NCI-H345 treated with DMSO at 0.1 percent for 48 hours (cell line): ENCODE results near the gene MARVELD2.
"Not testable (repeated sequence)": the region's sequence is repeated elsewhere in the genome, so short reads cannot be mapped to it uniquely, and the experiment has no call there.

ENCODE experiments used
- DNase-seq: peaks from one replicate; lab custom pipeline; 2025; ENCODE audit not compliant: unreplicated experiment; lab: John Stamatoyannopoulos, UW

Gene MARVELD2

GRCh38 chr5:69414885-69415583 is at the start of gene MARVELD2:
MARVELD2 (plus strand) TSS chr5:69415116; CDS start chr5:69419386, 4,270 bp downstream.
- DNase-seq, result peak; percentile 66

- DNase-seq, result no peak
Measured at GRCh38 chr5:69367697-69368279, 47.1 kb upstream of the MARVELD2 start.

GRCh38 chr5:69368458-69369339 is 46.2 kb upstream of the MARVELD2 start:
- DNase-seq, result no peak

- DNase-seq, result peak; percentile 87
Measured at GRCh38 chr5:69369340-69370121, 45.4 kb upstream of the MARVELD2 start, which contains the start of the genes AK6, RAD17 and TAF9. AK6 (minus strand) TSS chr5:69369520; CDS start chr5:69369490, 30 bp downstream. RAD17 (plus strand) TSS chr5:69369818; CDS start chr5:69372209, 2,391 bp downstream. TAF9 (minus strand) TSS chr5:69369520; CDS start chr5:69365737, 3,783 bp downstream.

GRCh38 chr5:69370335-69370734 is 44.6 kb upstream of the MARVELD2 start:
- not testable (repeated sequence) for DNase-seq

GRCh38 chr5:69372394-69372793 is 42.5 kb upstream of the MARVELD2 start:
- DNase-seq, result no peak

GRCh38 chr5:69374911-69375446 is 39.9 kb upstream of the MARVELD2 start:
- no peak for DNase-seq

- DNase-seq, result no peak
Measured at GRCh38 chr5:69378376-69378775, 36.5 kb upstream of the MARVELD2 start.

GRCh38 chr5:69404659-69405330 is 10.1 kb upstream of the MARVELD2 start:
- DNase-seq, result no peak

- no peak for DNase-seq
Measured at GRCh38 chr5:69415584-69415958, 655 bp downstream of the MARVELD2 start.

GRCh38 chr5:69416180-69416579 is 1.3 kb downstream of the MARVELD2 start:
- no peak for DNase-seq

- DNase-seq, result no peak
Measured at GRCh38 chr5:69416699-69417098, 1.8 kb downstream of the MARVELD2 start.

GRCh38 chr5:69418554-69418953 is 3.6 kb downstream of the MARVELD2 start:
- DNase-seq, result no peak

GRCh38 chr5:69431424-69432303 is 16.7 kb downstream of the MARVELD2 start:
- no peak for DNase-seq

- no peak for DNase-seq
Measured at GRCh38 chr5:69432412-69433206, 17.7 kb downstream of the MARVELD2 start.

GRCh38 chr5:69435276-69435884 is 20.5 kb downstream of the MARVELD2 start:
- DNase-seq, result not testable (repeated sequence)

GRCh38 chr5:69444127-69444754 is 29.3 kb downstream of the MARVELD2 start:
- DNase-seq, result no peak
